DND-41 (cell line): Measurements from ENCODE around the gene EPB41L4A.

Experiments used
- ATAC-seq: fragments of 200-7000 bp; cut with Tn5 transposase; 3 replicates; pipeline ENCODE4 v1.9.1; 2021; ENCODE audit warnings: low read depth; ENCODE audit not compliant: insufficient read depth
- DNase-seq: peaks from one replicate; pipeline ENCODE4 v3.0.0-alpha.2; 2020
- H2AFZ ChIP-seq: 2 replicates; pipeline ENCODE4 v1.6.0; 2012; ENCODE audit warnings: low read depth, low read length
- H3K27ac ChIP-seq: 2 replicates; pipeline ENCODE4 v1.5.1; 2012; ENCODE audit warnings: low read length, inconsistent platforms
- H3K27me3 ChIP-seq: fragments of 200-600 bp; sonication (generic); 2 replicates; pipeline ENCODE4 v1.6.0; 2012; ENCODE audit warnings: low read length, mild to moderate bottlenecking, inconsistent platforms; ENCODE audit not compliant: insufficient read depth, poor library complexity
- H3K36me3 ChIP-seq: 2 replicates; pipeline ENCODE4 v1.5.1; 2012; ENCODE audit warnings: low read length, inconsistent platforms; ENCODE audit not compliant: insufficient read depth
- H3K4me1 ChIP-seq: 2 replicates; pipeline ENCODE4 v1.5.1; 2012; ENCODE audit warnings: mild to moderate bottlenecking, low read length; ENCODE audit not compliant: insufficient read depth
- H3K4me2 ChIP-seq: 2 replicates; pipeline ENCODE4 v1.6.0; 2012; ENCODE audit warnings: mild to moderate bottlenecking, moderate library complexity, low read length, inconsistent platforms; ENCODE audit not compliant: insufficient read depth
- H3K4me3 ChIP-seq, 2 experiments: fragments of 200-600 bp in 1 of 2; shearing (Covaris generic) in 1 of 2; 2 replicates each; pipeline ENCODE4 v1.5.1; 2012 to 2016; ENCODE audit warnings: inconsistent platforms in 2 of 2, low read length in 2 of 2, mild to moderate bottlenecking in 2 of 2, low read depth in 1 of 2, moderate library complexity in 1 of 2
- H3K79me2 ChIP-seq: 2 replicates; pipeline ENCODE4 v1.6.0; 2012; ENCODE audit warnings: low read length, inconsistent platforms; ENCODE audit not compliant: insufficient read depth
- H3K9ac ChIP-seq: 2 replicates; pipeline ENCODE4 v1.6.0; 2012; ENCODE audit warnings: low read depth, mild to moderate bottlenecking, inconsistent platforms, low read length, moderate library complexity
- H3K9me3 ChIP-seq: 2 replicates; pipeline ENCODE4 v1.5.1; 2012; ENCODE audit warnings: low read length, moderate library complexity, mild to moderate bottlenecking, inconsistent platforms; ENCODE audit not compliant: insufficient read depth, severe bottlenecking
- H4K20me1 ChIP-seq: 2 replicates; pipeline ENCODE4 v1.6.0; 2012; ENCODE audit warnings: low read length; ENCODE audit not compliant: insufficient read depth
- EZH2 ChIP-seq: IDR thresholded peaks from 3 replicates; pipeline ENCODE4 v1.6.1; 2012; ENCODE audit warnings: borderline replicate concordance, low read depth, mild to moderate bottlenecking, moderate library complexity, low read length, inconsistent platforms; ENCODE audit not compliant: severe bottlenecking
- TF ChIP-seq, protein P1 (sequence below): IDR thresholded peaks from 2 replicates; pipeline ENCODE4 v1.5.1; 2012; ENCODE audit warnings: borderline replicate concordance, low read length, moderate library complexity, mild to moderate bottlenecking; ENCODE audit not compliant: poor library complexity, severe bottlenecking; ENCODE audit errors: extremely low read depth

Gene EPB41L4A

DNA sequence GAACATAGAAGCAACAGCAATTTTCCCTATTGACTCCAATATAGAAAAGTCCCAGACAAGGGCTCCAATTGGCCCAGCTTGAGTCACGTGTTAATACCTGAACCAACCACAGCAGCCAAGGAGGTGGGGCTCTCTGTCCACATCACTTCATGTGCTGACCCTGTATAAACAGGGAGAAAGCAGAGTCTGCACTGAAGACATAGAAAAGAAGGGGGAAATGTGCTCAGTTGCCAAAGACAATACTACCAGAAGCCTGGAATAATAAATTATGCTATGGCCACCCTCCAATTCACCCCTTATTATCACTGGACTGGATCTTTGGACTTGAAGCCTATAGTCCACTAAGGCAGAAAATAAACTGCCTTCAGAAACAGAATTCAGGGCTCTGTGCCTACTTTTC lies 275.4 kb downstream of the EPB41L4A start:
- Histone ChIP-seq H3K9me3 (no peaks in the 10 kb centered on the region), H4K20me1 (no peaks in the 10 kb centered on the region), H3K4me2 (no peak overlapping the region), H3K4me1 (no peaks in the 10 kb centered on the region), H3K9ac (no peak overlapping the region), H2AFZ (no peak overlapping the region), H3K79me2 (no peaks in the 10 kb centered on the region), H3K27ac (no peak overlapping the region), H3K4me3 (no peak overlapping the region), H3K36me3 (no peaks in the 10 kb centered on the region), H3K27me3 (no peaks in the 10 kb centered on the region)
- DNase-seq: no peak
- TF ChIP-seq, protein P1, sequence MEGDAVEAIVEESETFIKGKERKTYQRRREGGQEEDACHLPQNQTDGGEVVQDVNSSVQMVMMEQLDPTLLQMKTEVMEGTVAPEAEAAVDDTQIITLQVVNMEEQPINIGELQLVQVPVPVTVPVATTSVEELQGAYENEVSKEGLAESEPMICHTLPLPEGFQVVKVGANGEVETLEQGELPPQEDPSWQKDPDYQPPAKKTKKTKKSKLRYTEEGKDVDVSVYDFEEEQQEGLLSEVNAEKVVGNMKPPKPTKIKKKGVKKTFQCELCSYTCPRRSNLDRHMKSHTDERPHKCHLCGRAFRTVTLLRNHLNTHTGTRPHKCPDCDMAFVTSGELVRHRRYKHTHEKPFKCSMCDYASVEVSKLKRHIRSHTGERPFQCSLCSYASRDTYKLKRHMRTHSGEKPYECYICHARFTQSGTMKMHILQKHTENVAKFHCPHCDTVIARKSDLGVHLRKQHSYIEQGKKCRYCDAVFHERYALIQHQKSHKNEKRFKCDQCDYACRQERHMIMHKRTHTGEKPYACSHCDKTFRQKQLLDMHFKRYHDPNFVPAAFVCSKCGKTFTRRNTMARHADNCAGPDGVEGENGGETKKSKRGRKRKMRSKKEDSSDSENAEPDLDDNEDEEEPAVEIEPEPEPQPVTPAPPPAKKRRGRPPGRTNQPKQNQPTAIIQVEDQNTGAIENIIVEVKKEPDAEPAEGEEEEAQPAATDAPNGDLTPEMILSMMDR: no peak
- TF ChIP-seq EZH2: no peak
- no peak for ATAC-seq

DNA sequence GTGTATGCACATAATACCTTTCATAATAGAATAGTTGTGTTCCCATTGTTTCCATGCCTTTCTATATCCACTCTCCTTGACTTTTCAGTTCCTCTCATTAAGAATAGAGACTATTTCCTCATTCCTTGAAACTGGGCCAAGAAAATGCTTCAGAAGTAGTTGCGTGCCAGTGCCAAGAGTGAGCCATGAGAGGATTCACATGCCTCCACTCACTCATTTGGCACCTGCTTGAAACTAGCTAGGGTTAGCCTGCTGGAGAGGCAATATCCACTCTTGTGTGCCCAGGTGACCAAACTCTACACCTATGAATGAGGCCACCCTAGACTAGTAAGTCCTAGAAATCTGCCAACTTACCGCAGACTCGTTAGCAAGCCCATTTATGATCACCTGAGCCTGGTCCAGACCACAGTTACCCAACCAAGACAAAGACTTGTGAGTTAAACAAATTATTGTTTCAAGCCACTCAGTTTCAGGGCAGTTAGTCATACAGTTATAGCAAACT lies 276.3 kb downstream of the EPB41L4A start:
- no peak for DNase-seq
- Histone ChIP-seq H4K20me1 (no peaks in the 10 kb centered on the region), H3K4me1 (no peaks in the 10 kb centered on the region), H2AFZ (no peak overlapping the region), H3K9ac (no peak overlapping the region), H3K4me2 (no peak overlapping the region), H3K4me3 (no peak overlapping the region), H3K36me3 (no peaks in the 10 kb centered on the region), H3K27ac (no peak overlapping the region), H3K27me3 (no peaks in the 10 kb centered on the region), H3K9me3 (no peaks in the 10 kb centered on the region), H3K79me2 (no peaks in the 10 kb centered on the region)
- ATAC-seq: no peak
- no peak for TF ChIP-seq EZH2
- TF ChIP-seq, protein P1: no peak

DNA sequence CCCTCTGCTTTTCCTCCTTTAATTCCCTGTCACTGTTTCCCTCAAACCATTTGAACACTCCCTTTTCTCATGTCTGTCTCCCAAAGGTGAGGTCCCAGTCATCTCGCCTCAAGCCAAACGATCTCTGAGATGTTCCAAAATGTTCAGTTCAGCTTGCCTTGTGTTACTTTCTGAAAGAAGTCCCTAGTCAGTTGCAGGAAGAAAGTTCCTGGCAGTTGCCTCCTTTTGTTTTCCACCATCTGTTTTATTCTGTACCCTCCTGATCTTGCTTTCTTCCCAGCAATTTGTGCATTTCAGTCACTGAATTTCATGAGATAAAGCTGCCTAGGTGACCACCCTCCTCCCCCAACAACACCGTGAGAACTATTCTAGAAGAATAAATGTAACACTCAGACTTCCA lies 277.5 kb downstream of the EPB41L4A start:
- H3K4me3 ChIP-seq: no peak overlapping the region
- H3K4me2 ChIP-seq: no peak overlapping the region
- 0 out of 2 replicates have a peak overlapping the region, but pooled peaks have one; percentile 1 for H2AFZ ChIP-seq
- H3K36me3 ChIP-seq: no peaks in the 10 kb centered on the region
- TF ChIP-seq, protein P1: no peak
- no peak for TF ChIP-seq EZH2
- no peak for ATAC-seq
- no peaks in the 10 kb centered on the region for H3K27me3 ChIP-seq
- no peaks in the 10 kb centered on the region for H3K79me2 ChIP-seq
- H3K9ac ChIP-seq: no peak overlapping the region
- no peaks in the 10 kb centered on the region for H3K9me3 ChIP-seq
- H3K4me1 ChIP-seq: no peaks in the 10 kb centered on the region
- no peaks in the 10 kb centered on the region for H4K20me1 ChIP-seq
- no peak for DNase-seq
- no peak overlapping the region for H3K27ac ChIP-seq

DNA sequence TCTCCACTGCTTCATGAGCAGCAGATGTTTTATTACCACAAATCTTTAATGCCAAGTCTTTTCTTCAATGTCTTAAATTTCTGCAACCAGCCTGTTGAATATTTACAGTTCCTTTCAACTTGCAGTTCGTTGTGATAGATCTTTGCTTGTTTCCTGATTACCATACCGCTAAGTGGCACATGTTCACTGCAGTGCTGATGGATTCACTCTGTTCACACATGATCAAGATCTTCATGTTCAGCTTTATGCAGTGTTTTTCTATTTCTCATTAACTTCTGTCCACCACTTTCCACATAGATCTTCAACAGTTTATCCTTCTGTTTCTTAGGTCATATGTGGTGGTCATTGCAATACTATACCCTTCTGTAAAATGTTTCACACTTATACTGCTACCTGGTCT lies 280.6 kb downstream of the EPB41L4A start:
- Histone ChIP-seq H3K9ac (no peak overlapping the region), H3K9me3 (no peaks in the 10 kb centered on the region), H2AFZ (no peak overlapping the region), H3K4me3 (no peak overlapping the region), H4K20me1 (no peaks in the 10 kb centered on the region), H3K27ac (no peak overlapping the region), H3K4me2 (no peak overlapping the region), H3K36me3 (no peaks in the 10 kb centered on the region), H3K79me2 (no peaks in the 10 kb centered on the region), H3K27me3 (no peaks in the 10 kb centered on the region), H3K4me1 (no peaks in the 10 kb centered on the region)
- ATAC-seq (no peak), DNase-seq (no peak)
- TF ChIP-seq EZH2: no peak
- TF ChIP-seq, protein P1: no peak
